Measurements from ENCODE around the gene ABCA10. TPM values are rescaled to one million over a fixed set of nuclear protein-coding genes. Genes with fewer than 3 reads are reported as not detected.

The ABCA10 gene
- total RNA-seq, 1 experiment from 2014 or later, result 0.47 TPM

DNA sequence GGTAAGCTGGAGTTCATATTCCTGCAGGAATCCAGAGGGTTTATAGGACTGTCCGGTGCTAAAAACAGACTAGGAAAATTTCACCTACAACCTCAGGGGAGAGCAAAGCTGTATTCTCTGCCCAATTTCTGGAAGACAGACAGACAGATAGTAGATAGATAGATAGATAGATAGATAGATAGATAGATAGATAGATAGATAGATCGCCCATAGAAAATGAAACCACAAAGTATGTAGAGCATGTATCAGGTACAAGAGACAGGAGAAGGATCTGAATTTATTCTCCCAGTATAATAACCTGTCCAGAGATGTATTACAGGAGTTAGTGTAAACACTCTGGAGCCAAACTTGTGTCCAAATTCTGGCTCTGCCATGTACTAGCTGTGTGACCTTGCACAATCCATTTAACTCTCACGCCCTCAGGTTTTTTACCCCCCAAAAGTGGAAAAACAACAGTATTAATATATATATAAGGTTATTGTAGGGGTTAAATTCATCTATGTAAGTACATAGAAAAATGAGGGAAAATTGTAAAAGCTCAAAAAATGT is 84.9 kb downstream of the ABCA10 start:
- H3K4me3 ChIP-seq (ENCODE audit: low read length), result no peak overlapping the region
- no peaks in the 10 kb centered on the region for H3K79me2 ChIP-seq (ENCODE audit: low read length)
- no peaks in the 10 kb centered on the region for H3F3A ChIP-seq (ENCODE audit: low read length, unreplicated experiment)
- H3K36me3 ChIP-seq (ENCODE audit: low read depth, low read length), result no peaks in the 10 kb centered on the region
- CTCF ChIA-PET, result no interaction called here
- POLR2A ChIA-PET (ENCODE audit: unreplicated experiment), result no interaction called here
- no peak overlapping the region for H2AFZ ChIP-seq (ENCODE audit: low read length)
- no peaks in the 10 kb centered on the region for H4K20me1 ChIP-seq (ENCODE audit: low read length)
- no peaks in the 10 kb centered on the region for H3K4me1 ChIP-seq (ENCODE audit: insufficient read depth, low read length)
- no peak for ATAC-seq
- intact Hi-C loops (cut with micrococcal nuclease), result no loop called here
- BruUV-seq (replicated peaks), result no TSS peak
- TF ChIP-seq EZH2phosphoT487 (IDR thresholded peaks at IDR 0.05; ENCODE audit: borderline replicate concordance, low read length) (no peak), EZH2 (IDR thresholded peaks at IDR 0.05; ENCODE audit: low read length, unreplicated experiment) (no peak)
- TF ChIP-seq, protein P1, sequence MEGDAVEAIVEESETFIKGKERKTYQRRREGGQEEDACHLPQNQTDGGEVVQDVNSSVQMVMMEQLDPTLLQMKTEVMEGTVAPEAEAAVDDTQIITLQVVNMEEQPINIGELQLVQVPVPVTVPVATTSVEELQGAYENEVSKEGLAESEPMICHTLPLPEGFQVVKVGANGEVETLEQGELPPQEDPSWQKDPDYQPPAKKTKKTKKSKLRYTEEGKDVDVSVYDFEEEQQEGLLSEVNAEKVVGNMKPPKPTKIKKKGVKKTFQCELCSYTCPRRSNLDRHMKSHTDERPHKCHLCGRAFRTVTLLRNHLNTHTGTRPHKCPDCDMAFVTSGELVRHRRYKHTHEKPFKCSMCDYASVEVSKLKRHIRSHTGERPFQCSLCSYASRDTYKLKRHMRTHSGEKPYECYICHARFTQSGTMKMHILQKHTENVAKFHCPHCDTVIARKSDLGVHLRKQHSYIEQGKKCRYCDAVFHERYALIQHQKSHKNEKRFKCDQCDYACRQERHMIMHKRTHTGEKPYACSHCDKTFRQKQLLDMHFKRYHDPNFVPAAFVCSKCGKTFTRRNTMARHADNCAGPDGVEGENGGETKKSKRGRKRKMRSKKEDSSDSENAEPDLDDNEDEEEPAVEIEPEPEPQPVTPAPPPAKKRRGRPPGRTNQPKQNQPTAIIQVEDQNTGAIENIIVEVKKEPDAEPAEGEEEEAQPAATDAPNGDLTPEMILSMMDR (conservative IDR thresholded peaks at IDR 0.05; ENCODE audit: low read depth, low read length), result no peak
- no peak overlapping the region for H3K4me2 ChIP-seq (ENCODE audit: low read length)
- peaks cover 34% of the 10 kb centered on the region for H3K27me3 ChIP-seq (ENCODE audit: low read length)
- H3K9ac ChIP-seq (ENCODE audit: low read length), result no peak overlapping the region
- no peak for DNase-seq
- H3K9me3 ChIP-seq (ENCODE audit: low read length), result no peaks in the 10 kb centered on the region
- no peak overlapping the region for H3K27ac ChIP-seq (ENCODE audit: low read length)
- H3K9me2 ChIP-seq (replicated peaks; ENCODE audit: low read length), result no peaks in the 10 kb centered on the region

DNA sequence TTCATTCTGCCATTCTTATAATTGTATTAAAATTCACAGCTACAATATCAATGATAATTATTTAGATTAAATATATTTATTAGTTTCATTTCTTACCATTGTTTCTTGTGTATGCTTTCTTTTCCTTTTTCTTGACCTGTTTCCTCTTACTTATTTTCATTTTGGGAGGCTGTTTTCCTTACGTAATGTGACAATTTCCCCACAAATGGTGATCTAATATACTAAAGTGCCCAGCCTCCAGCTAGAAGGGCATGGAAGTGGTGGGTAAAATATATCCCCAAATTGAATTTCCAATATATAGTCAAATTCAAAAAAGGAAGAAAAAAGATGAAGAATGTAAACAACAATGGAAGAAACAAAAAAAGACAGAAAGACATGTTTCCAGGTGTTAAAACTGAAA is 85.5 kb downstream of the ABCA10 start:
- CTCF ChIA-PET, result no interaction called here
- H3K4me2 ChIP-seq (ENCODE audit: low read length), result no peak overlapping the region

More for the DNA sequence above, 85.5 kb downstream of the ABCA10 start:
- Histone ChIP-seq H2AFZ (ENCODE audit: low read length) (no peak overlapping the region), H3K27me3 (ENCODE audit: low read length) (peaks cover 34% of the 10 kb centered on the region), H3K79me2 (ENCODE audit: low read length) (no peaks in the 10 kb centered on the region), H3K9me3 (ENCODE audit: low read length) (no peaks in the 10 kb centered on the region), H3K9me2 (replicated peaks; ENCODE audit: low read length) (no peaks in the 10 kb centered on the region), H4K20me1 (ENCODE audit: low read length) (no peaks in the 10 kb centered on the region), H3K4me3 (ENCODE audit: low read length) (no peak overlapping the region), H3K9ac (ENCODE audit: low read length) (no peak overlapping the region), H3F3A (ENCODE audit: low read length, unreplicated experiment) (no peaks in the 10 kb centered on the region), H3K4me1 (ENCODE audit: insufficient read depth, low read length) (no peaks in the 10 kb centered on the region), H3K36me3 (ENCODE audit: low read depth, low read length) (no peaks in the 10 kb centered on the region), H3K27ac (ENCODE audit: low read length) (no peak overlapping the region)
- DNase-seq (no peak), ATAC-seq (no peak)
- TF ChIP-seq, protein P1 (conservative IDR thresholded peaks at IDR 0.05; ENCODE audit: low read depth, low read length), result no peak
- no peak for TF ChIP-seq EZH2phosphoT487 (IDR thresholded peaks at IDR 0.05; ENCODE audit: borderline replicate concordance, low read length)
- TF ChIP-seq EZH2 (IDR thresholded peaks at IDR 0.05; ENCODE audit: low read length, unreplicated experiment), result no peak
- POLR2A ChIA-PET (ENCODE audit: unreplicated experiment), result no interaction called here
- BruUV-seq (replicated peaks), result no TSS peak
- intact Hi-C loops (cut with micrococcal nuclease), result no loop called here
